ENCODE results near the gene SH2D3C. TPM values are rescaled to one million over a fixed set of nuclear protein-coding genes. Genes with fewer than 3 reads are reported as not detected.

Gene SH2D3C
- total RNA-seq, 4 donors from 2014 or later = 1.4 to 22.3 (median 4.1) TPM

- Histone ChIP-seq H3K27me3 (no peaks in the 10 kb centered on the region), H3K4me3 (no peak overlapping the region), H3K9me3 (no peaks in the 10 kb centered on the region), H3K27ac (no peak overlapping the region), H3K4me1 (peaks cover 0 to 1% (median 0%) of the 10 kb centered on the region in 4 donors), H3K36me3 (no peaks in the 10 kb centered on the region)
- no peak for DNase-seq
- TF ChIP-seq POLR2A (IDR thresholded peaks at IDR 0.05) (no peak), CTCF (IDR thresholded peaks at IDR 0.05) (no peak)
Measured at GRCh38 chr9:127708952-127709587, 69.4 kb downstream of the SH2D3C start.

- DNase-seq = no peak
- Histone ChIP-seq H3K27ac (no peak overlapping the region), H3K36me3 (no peaks in the 10 kb centered on the region), H3K4me1 (no peaks in the 10 kb centered on the region), H3K4me3 (no peak overlapping the region), H3K27me3 (no peaks in the 10 kb centered on the region), H3K9me3 (no peaks in the 10 kb centered on the region)
- TF ChIP-seq POLR2A (IDR thresholded peaks at IDR 0.05) = no peak
- peak in 1 of 6 experiments; percentile 19 for TF ChIP-seq CTCF (IDR thresholded peaks at IDR 0.05)
Measured at GRCh38 chr9:127707766-127708165, 70.7 kb downstream of the SH2D3C start.

- no peak within 1 kb of the TSS for H3K4me3 ChIP-seq
- TF ChIP-seq CTCF (IDR thresholded peaks at IDR 0.05) (no peak), POLR2A (IDR thresholded peaks at IDR 0.05) (no peak)
- no peak within 1 kb of the TSS for H3K27ac ChIP-seq
- H3K36me3 ChIP-seq = no peaks in the 10 kb centered on the region
- H3K4me1 ChIP-seq = no peaks in the 10 kb centered on the region
- no peak for DNase-seq
- H3K27me3 ChIP-seq = no peaks in the 10 kb centered on the region
- no peaks in the 10 kb centered on the region for H3K9me3 ChIP-seq
Measured at GRCh38 chr9:127706836-127707241, 71.6 kb downstream of the SH2D3C start, which contains the start of gene CFAP157. Gene CFAP157, plus strand, starts transcription at chr9:127706988. Its CDS starts 44 bp downstream, at chr9:127707032.

GRCh38 chr9:127705577-127706379, 72.7 kb downstream of the SH2D3C start:
- H3K4me1 ChIP-seq = no peaks in the 10 kb centered on the region
- H3K36me3 ChIP-seq = no peaks in the 10 kb centered on the region
- no peak overlapping the region for H3K27ac ChIP-seq
- DNase-seq = no peak
- no peaks in the 10 kb centered on the region for H3K27me3 ChIP-seq
- TF ChIP-seq CTCF (IDR thresholded peaks at IDR 0.05) (no peak), POLR2A (IDR thresholded peaks at IDR 0.05) (no peak)
- no peaks in the 10 kb centered on the region for H3K9me3 ChIP-seq
- H3K4me3 ChIP-seq = no peak overlapping the region

GRCh38 chr9:127703289-127703946, 75.0 kb downstream of the SH2D3C start:
- DNase-seq = no peak
- Histone ChIP-seq H3K36me3 (no peaks in the 10 kb centered on the region), H3K4me3 (no peak overlapping the region), H3K27me3 (no peaks in the 10 kb centered on the region), H3K27ac (no peak overlapping the region), H3K9me3 (no peaks in the 10 kb centered on the region), H3K4me1 (no peaks in the 10 kb centered on the region)
- TF ChIP-seq CTCF (IDR thresholded peaks at IDR 0.05) = no peak
- TF ChIP-seq POLR2A (IDR thresholded peaks at IDR 0.05) = no peak

Data from Peyer's patch (tissue), 4 donors.